ENCODE measurements around the gene DMPK. TPM values are rescaled to one million over a fixed set of nuclear protein-coding genes. Genes with fewer than 3 reads are reported as not detected.
"Not testable (repeated sequence)": the region's sequence is repeated elsewhere in the genome, so short reads cannot be mapped to it uniquely, and the experiment has no call there.

Gene DMPK
- total and polyA plus RNA-seq, 12 donors = 220 to 439 (median 304) TPM

DNA sequence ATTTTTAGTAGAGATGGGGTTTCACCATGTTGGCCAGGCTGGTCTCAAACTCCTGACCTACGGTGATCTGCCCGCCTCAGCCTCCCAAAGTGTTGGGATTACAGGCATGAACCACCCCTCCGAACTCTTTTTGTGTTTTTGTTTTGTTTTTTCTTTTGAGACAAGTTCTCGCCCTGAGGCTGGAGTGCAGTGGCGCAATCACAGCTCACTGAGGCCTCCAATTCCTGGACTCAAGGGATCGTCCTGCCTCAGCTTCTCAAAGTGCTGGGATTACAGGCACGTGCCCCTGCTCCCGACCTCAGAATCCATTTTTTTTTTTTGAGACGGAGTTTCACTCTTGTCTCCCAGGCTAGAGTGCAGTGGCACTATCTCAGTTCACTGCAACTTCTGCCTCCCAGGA, 24.6 kb downstream of the DMPK start:
- DNase-seq (no peak), ATAC-seq (no peak)
- WGBS, 2 donors = 80 to 83% methylated on average over 9 of the region's 9 CpGs
- no peaks in the 10 kb centered on the region for H3K36me3 ChIP-seq
- intact Hi-C loops (cut with DNase I) = no loop called here
- no peaks in the 10 kb centered on the region for H3K9me3 ChIP-seq
- H3K27ac ChIP-seq = no peak overlapping the region
- TF ChIP-seq, protein P1, sequence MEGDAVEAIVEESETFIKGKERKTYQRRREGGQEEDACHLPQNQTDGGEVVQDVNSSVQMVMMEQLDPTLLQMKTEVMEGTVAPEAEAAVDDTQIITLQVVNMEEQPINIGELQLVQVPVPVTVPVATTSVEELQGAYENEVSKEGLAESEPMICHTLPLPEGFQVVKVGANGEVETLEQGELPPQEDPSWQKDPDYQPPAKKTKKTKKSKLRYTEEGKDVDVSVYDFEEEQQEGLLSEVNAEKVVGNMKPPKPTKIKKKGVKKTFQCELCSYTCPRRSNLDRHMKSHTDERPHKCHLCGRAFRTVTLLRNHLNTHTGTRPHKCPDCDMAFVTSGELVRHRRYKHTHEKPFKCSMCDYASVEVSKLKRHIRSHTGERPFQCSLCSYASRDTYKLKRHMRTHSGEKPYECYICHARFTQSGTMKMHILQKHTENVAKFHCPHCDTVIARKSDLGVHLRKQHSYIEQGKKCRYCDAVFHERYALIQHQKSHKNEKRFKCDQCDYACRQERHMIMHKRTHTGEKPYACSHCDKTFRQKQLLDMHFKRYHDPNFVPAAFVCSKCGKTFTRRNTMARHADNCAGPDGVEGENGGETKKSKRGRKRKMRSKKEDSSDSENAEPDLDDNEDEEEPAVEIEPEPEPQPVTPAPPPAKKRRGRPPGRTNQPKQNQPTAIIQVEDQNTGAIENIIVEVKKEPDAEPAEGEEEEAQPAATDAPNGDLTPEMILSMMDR (IDR thresholded peaks at IDR 0.05) = no peak
- peaks cover 0 to 1% (median 0%) of the 10 kb centered on the region in 9 donors for H3K4me1 ChIP-seq
- no peak overlapping the region for H3K4me3 ChIP-seq
- H3K27me3 ChIP-seq = peaks cover 0 to 4% (median 0%) of the 10 kb centered on the region in 7 donors

DNA sequence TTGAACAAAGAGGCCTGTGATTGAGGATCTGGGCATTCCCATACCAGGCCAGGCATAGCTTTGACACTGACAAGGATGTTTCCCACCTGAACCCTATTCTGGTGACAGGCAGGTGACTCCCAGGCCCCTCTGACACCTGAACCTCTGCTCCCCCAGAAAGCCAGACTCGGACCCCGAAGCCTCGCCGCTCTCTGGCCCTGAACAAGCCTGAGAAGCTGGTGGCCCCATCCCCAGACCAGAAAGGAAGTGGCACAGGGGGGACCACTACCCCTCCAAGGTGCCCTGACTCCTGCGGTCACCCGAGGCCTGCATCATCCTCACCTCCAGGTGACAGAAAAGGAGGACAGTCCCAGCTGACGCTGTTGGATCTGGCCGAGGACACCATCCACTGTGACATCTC, 28.0 kb downstream of the DMPK start:
- TF ChIP-seq, protein P1 (IDR thresholded peaks at IDR 0.05) = no peak
- Histone ChIP-seq H3K27ac (no peak overlapping the region), H3K36me3 (no peaks in the 10 kb centered on the region), H3K4me3 (no peak overlapping the region), H3K4me1 (no peaks in the 10 kb centered on the region), H3K27me3 (peaks cover 0 to 2% (median 0%) of the 10 kb centered on the region in 7 donors), H3K9me3 (no peaks in the 10 kb centered on the region)
- ATAC-seq = no peak
- WGBS, 2 donors = 93 to 95% methylated on average over 8 of the region's 8 CpGs
- DNase-seq = no peak
- intact Hi-C loops (cut with DNase I) = no loop called here

DNA sequence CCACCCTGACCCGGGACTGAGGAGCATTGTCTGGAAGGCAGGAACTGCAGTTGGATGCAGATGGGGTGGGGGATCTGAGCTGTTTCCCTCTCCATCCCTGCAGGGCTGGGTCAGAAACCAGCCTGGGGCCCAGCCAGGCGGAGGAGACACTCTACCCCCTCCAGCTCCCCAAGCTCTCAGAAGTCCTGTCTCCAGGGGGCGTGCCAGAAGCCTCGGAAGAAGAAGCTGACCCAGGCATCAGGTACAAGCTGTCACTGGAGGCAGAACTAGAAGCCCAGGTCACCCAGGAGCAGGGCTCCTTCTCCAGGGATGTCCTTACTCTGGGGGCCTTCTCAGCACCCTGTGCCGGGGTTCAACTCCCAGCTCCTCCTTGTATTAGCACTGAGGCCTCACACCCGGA, 28.7 kb downstream of the DMPK start:
- H3K4me3 ChIP-seq = no peak overlapping the region
- DNase-seq (no peak), ATAC-seq (peak in 1 of 8 donors; percentile 10)
- H3K27ac ChIP-seq = no peak overlapping the region
- no peaks in the 10 kb centered on the region for H3K36me3 ChIP-seq
- WGBS, 2 donors = 69% methylated on average over 6 of the region's 6 CpGs
- H3K9me3 ChIP-seq = no peaks in the 10 kb centered on the region
- intact Hi-C loops (cut with DNase I) = no loop called here
- no peaks in the 10 kb centered on the region for H3K27me3 ChIP-seq
- TF ChIP-seq, protein P1 (IDR thresholded peaks at IDR 0.05) = no peak
- H3K4me1 ChIP-seq = no peaks in the 10 kb centered on the region

DNA sequence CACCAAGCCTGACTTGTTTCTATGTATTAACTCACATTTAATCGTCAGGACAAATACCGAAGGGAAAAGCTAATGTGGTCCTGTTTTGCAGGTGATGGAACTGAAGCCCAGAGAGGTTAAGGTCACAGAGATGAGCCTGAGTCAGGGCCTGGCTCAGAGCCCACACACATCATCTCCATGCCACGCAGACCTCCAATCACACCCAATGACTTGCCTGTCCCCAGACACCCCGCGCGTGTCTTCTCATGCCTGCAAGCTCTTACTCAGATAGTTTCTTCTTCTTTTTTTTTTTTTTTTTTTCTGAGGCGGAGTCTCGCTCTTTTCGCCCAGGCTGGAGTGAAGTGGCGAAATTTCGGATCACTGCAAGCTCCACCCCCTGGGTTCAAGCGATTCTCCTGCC, 29.7 kb downstream of the DMPK start:
- Histone ChIP-seq H3K36me3 (no peaks in the 10 kb centered on the region), H3K9me3 (no peaks in the 10 kb centered on the region), H3K4me3 (no peak overlapping the region), H3K27me3 (no peaks in the 10 kb centered on the region), H3K4me1 (no peaks in the 10 kb centered on the region), H3K27ac (no peak overlapping the region)
- 95 to 96% methylated on average over 12 of the region's 12 CpGs for WGBS, 2 donors
- DNase-seq (no peak), ATAC-seq (no peak)
- intact Hi-C loops (cut with DNase I) = no loop called here
- TF ChIP-seq, protein P1 (IDR thresholded peaks at IDR 0.05) = no peak

DNA sequence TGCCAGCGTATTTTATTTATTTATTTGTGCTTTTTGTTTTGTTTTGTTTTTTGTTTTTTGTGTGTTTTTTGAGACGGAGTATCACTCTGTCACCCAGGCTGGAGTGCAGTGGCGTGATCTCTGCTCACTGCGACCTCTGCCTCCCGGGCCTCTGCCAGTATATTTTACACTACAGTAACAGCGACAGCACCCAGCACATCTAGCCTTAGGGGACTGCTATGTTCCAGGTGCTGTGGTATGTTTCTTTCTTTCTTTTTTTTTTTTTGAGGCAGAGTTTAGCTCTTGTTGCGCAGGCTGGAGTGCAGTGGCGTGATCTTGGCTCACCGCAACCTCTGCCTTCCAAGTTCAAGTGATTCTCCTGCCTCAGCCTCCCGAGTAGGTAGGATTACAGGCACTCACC, 30.8 kb downstream of the DMPK start:
- H3K27ac ChIP-seq; H3K27me3 ChIP-seq; H3K4me1 ChIP-seq; H3K36me3 ChIP-seq; ATAC-seq; DNase-seq; intact Hi-C loops (cut with DNase I); H3K9me3 ChIP-seq; H3K4me3 ChIP-seq: not testable (repeated sequence)
- 91 to 93% methylated on average over 10 of the region's 10 CpGs for WGBS, 2 donors
